ENCODE results near the gene WDR82. TPM values are rescaled to one million over a fixed set of nuclear protein-coding genes. Genes with fewer than 3 reads are reported as not detected.
A peak's percentile ranks its signal among the peaks of the same experiment; 100 is the strongest.
"Not testable (repeated sequence)": the region's sequence is repeated elsewhere in the genome, so short reads cannot be mapped to it uniquely, and the experiment has no call there.

WDR82 gene
- total RNA-seq, 2 experiments from 2014 or later = 176 to 177 TPM

- peaks cover 36% of the 10 kb centered on the region for H3K36me3 Mint-ChIP-seq (ENCODE audit: low read depth)
- no peaks in the 10 kb centered on the region for H3K9me3 Mint-ChIP-seq
- no peak for DNase-seq
- CTCF ChIA-PET = interaction anchor here (0.7 to 7.1 kb wide), 18 partner anchors 9 to 244 kb away, joined by 3 to 69 read pairs (median 6); partner anchors contain the start of genes TLR9 and TWF2
- peak overlapping the region; percentile 98 for H3K27ac Mint-ChIP-seq
- peak overlapping the region; percentile 95 for H3K4me3 Mint-ChIP-seq
- peaks cover 47% of the 10 kb centered on the region for H3K4me1 Mint-ChIP-seq (ENCODE audit: low read depth)
- no peaks in the 10 kb centered on the region for H3K27me3 Mint-ChIP-seq (ENCODE audit: low read depth)
- intact Hi-C loops (cut with micrococcal nuclease) = no loop called here
Observed at GRCh38 chr3:52280050-52280461, 1.6 kb upstream of the WDR82 start.

GRCh38 chr3:52279596-52279995 is 1.1 kb upstream of the WDR82 start:
- Mint-ChIP-seq H3K9me3 (no peaks in the 10 kb centered on the region), H3K4me3 (peak overlapping the region; percentile 95), H3K36me3 (ENCODE audit: low read depth) (peaks cover 41% of the 10 kb centered on the region), H3K27me3 (ENCODE audit: low read depth) (no peaks in the 10 kb centered on the region), H3K27ac (peak overlapping the region; percentile 98), H3K4me1 (ENCODE audit: low read depth) (peaks cover 49% of the 10 kb centered on the region)
- CTCF ChIA-PET = interaction anchor here (0.7 to 7.1 kb wide), 21 partner anchors 9 to 145 kb away, joined by 3 to 69 read pairs (median 5); partner anchors contain the start of genes PPM1M and TLR9
- intact Hi-C loops (cut with micrococcal nuclease) = loop anchor here (2.0 to 10.0 kb wide), 6 partner anchors 125 to 1665 kb away; partner anchors contain the start of genes CISH, DUSP7, MAPKAPK3 and PARP3
- DNase-seq = no peak

GRCh38 chr3:52277972-52278509 is 408 bp downstream of the WDR82 start:
- DNase-seq = peak; percentile 68
- Mint-ChIP-seq H3K9me3 (no peaks in the 10 kb centered on the region), H3K36me3 (ENCODE audit: low read depth) (peaks cover 56% of the 10 kb centered on the region), H3K4me1 (ENCODE audit: low read depth) (peaks cover 58% of the 10 kb centered on the region), H3K27ac (peak overlapping the region; percentile 98), H3K4me3 (peak overlapping the region; percentile 95), H3K27me3 (ENCODE audit: low read depth) (no peaks in the 10 kb centered on the region)
- intact Hi-C loops (cut with micrococcal nuclease) = loop anchor here (1.0 to 10.0 kb wide), 10 partner anchors 9 to 1663 kb away; partner anchors contain the start of genes CISH, DUSP7, GLYCTK and MAPKAPK3
- CTCF ChIA-PET = interaction anchor here (0.6 to 7.1 kb wide), 17 partner anchors 9 to 76 kb away, joined by 3 to 69 read pairs (median 5); partner anchors contain the start of genes GLYCTK, PPM1M, TLR9 and TWF2

GRCh38 chr3:52277071-52277964 is 1.1 kb downstream of the WDR82 start:
- intact Hi-C loops (cut with micrococcal nuclease) = loop anchor here (5.0 to 10.0 kb wide), 5 partner anchors 220 to 1663 kb away; partner anchors contain the start of genes CISH, DUSP7, MAPKAPK3 and PARP3
- Mint-ChIP-seq H3K4me3 (peak overlapping the region; percentile 95), H3K27me3 (ENCODE audit: low read depth) (no peaks in the 10 kb centered on the region), H3K4me1 (ENCODE audit: low read depth) (peaks cover 57% of the 10 kb centered on the region), H3K27ac (peak overlapping the region; percentile 98), H3K36me3 (ENCODE audit: low read depth) (peaks cover 62% of the 10 kb centered on the region), H3K9me3 (no peaks in the 10 kb centered on the region)
- CTCF ChIA-PET = interaction anchor here (0.6 to 7.1 kb wide), 19 partner anchors 9 to 76 kb away, joined by 3 to 69 read pairs (median 4); partner anchors contain the start of genes PPM1M, TLR9 and TWF2
- peak; percentile 87 for DNase-seq

- Mint-ChIP-seq H3K4me1 (ENCODE audit: low read depth) (peaks cover 59% of the 10 kb centered on the region), H3K27ac (peak overlapping the region; percentile 98), H3K36me3 (ENCODE audit: low read depth) (peaks cover 86% of the 10 kb centered on the region), H3K4me3 (peak overlapping the region; percentile 95)
- not testable (repeated sequence) for H3K9me3 Mint-ChIP-seq; DNase-seq; H3K27me3 Mint-ChIP-seq (ENCODE audit: low read depth)
- intact Hi-C loops (cut with micrococcal nuclease) = loop anchor here (5.0 to 10.0 kb wide), 6 partner anchors 217 to 1660 kb away; partner anchors contain the start of genes CISH, DUSP7, GNL3 and MAPKAPK3
- CTCF ChIA-PET = interaction anchor here (1.0 to 7.1 kb wide), 4 partner anchors 23 to 64 kb away, joined by 3 to 61 read pairs (median 5); no protein-coding TSS in a partner anchor
Observed at GRCh38 chr3:52274781-52275180, 3.7 kb downstream of the WDR82 start.

- intact Hi-C loops (cut with micrococcal nuclease) = loop anchor here (5.0 to 10.0 kb wide), 3 partner anchors 414 to 1658 kb away; partner anchors contain the start of genes CISH, GNL3, MAPKAPK3 and PBRM1
- CTCF ChIA-PET = interaction anchor here (1.5 to 3.0 kb wide), 4 partner anchors 13 to 41 kb away, joined by 8 to 15 read pairs (median 12); no protein-coding TSS in a partner anchor
- no peaks in the 10 kb centered on the region for H3K27me3 Mint-ChIP-seq (ENCODE audit: low read depth)
- peaks cover 69% of the 10 kb centered on the region for H3K4me1 Mint-ChIP-seq (ENCODE audit: low read depth)
- H3K4me3 Mint-ChIP-seq = peak overlapping the region; percentile 95
- peaks cover 95% of the 10 kb centered on the region for H3K36me3 Mint-ChIP-seq (ENCODE audit: low read depth)
- H3K27ac Mint-ChIP-seq = peak overlapping the region; percentile 98
- H3K9me3 Mint-ChIP-seq = no peaks in the 10 kb centered on the region
- no peak for DNase-seq
Observed at GRCh38 chr3:52272831-52273230, 5.6 kb downstream of the WDR82 start.

GRCh38 chr3:52272172-52272571 is 6.3 kb downstream of the WDR82 start:
- Mint-ChIP-seq H3K36me3 (ENCODE audit: low read depth) (peaks cover 95% of the 10 kb centered on the region), H3K4me1 (ENCODE audit: low read depth) (peaks cover 76% of the 10 kb centered on the region), H3K4me3 (peak overlapping the region; percentile 80), H3K27ac (peak overlapping the region; percentile 98)
- H3K9me3 Mint-ChIP-seq; H3K27me3 Mint-ChIP-seq (ENCODE audit: low read depth); DNase-seq: not testable (repeated sequence)
- intact Hi-C loops (cut with micrococcal nuclease) = loop anchor here (5.0 to 10.0 kb wide), 3 partner anchors 415 to 1657 kb away; partner anchors contain the start of genes CISH, GNL3, MAPKAPK3 and PBRM1
- CTCF ChIA-PET = interaction anchor here (1.1 to 3.0 kb wide), 7 partner anchors 13 to 58 kb away, joined by 4 to 15 read pairs (median 8); no protein-coding TSS in a partner anchor

GRCh38 chr3:52270252-52270754 is 8.1 kb downstream of the WDR82 start:
- Mint-ChIP-seq H3K4me3 (peak overlapping the region; percentile 80), H3K27ac (peak overlapping the region; percentile 98), H3K27me3 (ENCODE audit: low read depth) (no peaks in the 10 kb centered on the region), H3K9me3 (no peaks in the 10 kb centered on the region), H3K4me1 (ENCODE audit: low read depth) (peaks cover 89% of the 10 kb centered on the region), H3K36me3 (ENCODE audit: low read depth) (peaks cover 93% of the 10 kb centered on the region)
- DNase-seq = peak; percentile 41
- intact Hi-C loops (cut with micrococcal nuclease) = loop anchor here (5.0 to 10.0 kb wide), 3 partner anchors 417 to 1656 kb away; partner anchors contain the start of genes CISH, GNL3, MAPKAPK3 and PBRM1
- CTCF ChIA-PET = interaction anchor here (1.0 to 3.0 kb wide), 8 partner anchors 9 to 47 kb away, joined by 3 to 15 read pairs (median 8); no protein-coding TSS in a partner anchor

- Mint-ChIP-seq H3K4me3 (peak overlapping the region; percentile 80), H3K27me3 (ENCODE audit: low read depth) (no peaks in the 10 kb centered on the region), H3K9me3 (no peaks in the 10 kb centered on the region), H3K27ac (peak overlapping the region; percentile 98), H3K4me1 (ENCODE audit: low read depth) (peaks cover 89% of the 10 kb centered on the region), H3K36me3 (ENCODE audit: low read depth) (peaks cover 91% of the 10 kb centered on the region)
- no peak for DNase-seq
- CTCF ChIA-PET = interaction anchor here (1.2 to 2.3 kb wide), 2 partner anchors 29 to 35 kb away, joined by 3 to 10 read pairs; no protein-coding TSS in a partner anchor
- intact Hi-C loops (cut with micrococcal nuclease) = loop anchor here (5.0 to 10.0 kb wide), 3 partner anchors 418 to 1655 kb away; partner anchors contain the start of genes CISH, GNL3, MAPKAPK3 and PBRM1
Observed at GRCh38 chr3:52269776-52270175, 8.7 kb downstream of the WDR82 start.

- intact Hi-C loops (cut with micrococcal nuclease) = loop anchor here (1.0 kb wide), 3 partner anchors 10 to 24 kb away; partner anchors contain the start of gene WDR82
- H3K27ac Mint-ChIP-seq = peak overlapping the region; percentile 98
- no peaks in the 10 kb centered on the region for H3K9me3 Mint-ChIP-seq
- peaks cover 89% of the 10 kb centered on the region for H3K4me1 Mint-ChIP-seq (ENCODE audit: low read depth)
- peak overlapping the region; percentile 70 for H3K4me3 Mint-ChIP-seq
- DNase-seq = peak; percentile 90
- no peaks in the 10 kb centered on the region for H3K27me3 Mint-ChIP-seq (ENCODE audit: low read depth)
- H3K36me3 Mint-ChIP-seq (ENCODE audit: low read depth) = peaks cover 91% of the 10 kb centered on the region
- CTCF ChIA-PET = interaction anchor here (0.7 to 3.7 kb wide), 5 partner anchors 12 to 59 kb away, joined by 3 to 13 read pairs (median 4); no protein-coding TSS in a partner anchor
Observed at GRCh38 chr3:52268036-52268435, 10.4 kb downstream of the WDR82 start.

- intact Hi-C loops (cut with micrococcal nuclease) = no loop called here
- peaks cover 89% of the 10 kb centered on the region for H3K4me1 Mint-ChIP-seq (ENCODE audit: low read depth)
- peak overlapping the region; percentile 79 for H3K27ac Mint-ChIP-seq
- H3K4me3 Mint-ChIP-seq = no peak overlapping the region
- peaks cover 92% of the 10 kb centered on the region for H3K36me3 Mint-ChIP-seq (ENCODE audit: low read depth)
- DNase-seq = no peak
- H3K27me3 Mint-ChIP-seq (ENCODE audit: low read depth) = no peaks in the 10 kb centered on the region
- no peaks in the 10 kb centered on the region for H3K9me3 Mint-ChIP-seq
- CTCF ChIA-PET = interaction anchor here (3.7 kb wide), 1 partner anchor 12 kb away, joined by 13 read pairs; no protein-coding TSS in a partner anchor
Observed at GRCh38 chr3:52265387-52265786, 13.1 kb downstream of the WDR82 start.

Measured in activated naive CD4-positive, alpha-beta T cell treated with anti-CD3 and anti-CD28 coated beads for 36 hours (primary cell).